Activated CD8-positive, alpha-beta memory T cell treated with anti-CD3 and anti-CD28 coated beads, Interleukin-2, amount 50 U/mL, for 1 hour (primary cell): ENCODE data around the gene RPL3.

Experiments used
- DNase-seq: peaks from one replicate; pipeline ENCODE4 v3.0.0-alpha.2; 2020; ENCODE audit errors: extremely low read depth

The RPL3 gene

GRCh38 chr22:39317084-39317774 lies 2.2 kb downstream of the RPL3 start:
- DNase-seq = no peak

GRCh38 chr22:39316440-39317083 lies 2.9 kb downstream of the RPL3 start:
- DNase-seq = peak; percentile 51

GRCh38 chr22:39315389-39315788 lies 4.0 kb downstream of the RPL3 start:
- no peak for DNase-seq

GRCh38 chr22:39314251-39314971 lies 5.0 kb downstream of the RPL3 start:
- DNase-seq = no peak

- no peak for DNase-seq
Measured at GRCh38 chr22:39313258-39314001, 6.0 kb downstream of the RPL3 start.

GRCh38 chr22:39312410-39312809 lies 7.0 kb downstream of the RPL3 start:
- no peak for DNase-seq

GRCh38 chr22:39311592-39312400 lies 7.6 kb downstream of the RPL3 start:
- no peak for DNase-seq

GRCh38 chr22:39309881-39310714 lies 9.3 kb downstream of the RPL3 start:
- no peak for DNase-seq

- DNase-seq = no peak
Measured at GRCh38 chr22:39309364-39309861, 10.0 kb downstream of the RPL3 start.

GRCh38 chr22:39308614-39309363 lies 10.6 kb downstream of the RPL3 start:
- no peak for DNase-seq

GRCh38 chr22:39306456-39307361 lies 12.7 kb downstream of the RPL3 start:
- no peak for DNase-seq

- no peak for DNase-seq
Measured at GRCh38 chr22:39303892-39304671, 15.3 kb downstream of the RPL3 start.

- no peak for DNase-seq
Measured at GRCh38 chr22:39303358-39303757, 16.1 kb downstream of the RPL3 start.

- no peak for DNase-seq
Measured at GRCh38 chr22:39302431-39302960, 16.9 kb downstream of the RPL3 start.

GRCh38 chr22:39301926-39302325 lies 17.5 kb downstream of the RPL3 start:
- no peak for DNase-seq

- DNase-seq = no peak
Measured at GRCh38 chr22:39301108-39301507, 18.3 kb downstream of the RPL3 start.

- DNase-seq = no peak
Measured at GRCh38 chr22:39300186-39300830, 19.1 kb downstream of the RPL3 start.
